G401.6 (cell line): ENCODE measurements around the gene ANXA9.

Source experiments
- FAIRE-seq: peaks from 2 replicates; lab custom pipeline; 2012; peaks lifted over from hg19 to GRCh38; lab: Jason Lieb, UNC

Gene ANXA9

DNA sequence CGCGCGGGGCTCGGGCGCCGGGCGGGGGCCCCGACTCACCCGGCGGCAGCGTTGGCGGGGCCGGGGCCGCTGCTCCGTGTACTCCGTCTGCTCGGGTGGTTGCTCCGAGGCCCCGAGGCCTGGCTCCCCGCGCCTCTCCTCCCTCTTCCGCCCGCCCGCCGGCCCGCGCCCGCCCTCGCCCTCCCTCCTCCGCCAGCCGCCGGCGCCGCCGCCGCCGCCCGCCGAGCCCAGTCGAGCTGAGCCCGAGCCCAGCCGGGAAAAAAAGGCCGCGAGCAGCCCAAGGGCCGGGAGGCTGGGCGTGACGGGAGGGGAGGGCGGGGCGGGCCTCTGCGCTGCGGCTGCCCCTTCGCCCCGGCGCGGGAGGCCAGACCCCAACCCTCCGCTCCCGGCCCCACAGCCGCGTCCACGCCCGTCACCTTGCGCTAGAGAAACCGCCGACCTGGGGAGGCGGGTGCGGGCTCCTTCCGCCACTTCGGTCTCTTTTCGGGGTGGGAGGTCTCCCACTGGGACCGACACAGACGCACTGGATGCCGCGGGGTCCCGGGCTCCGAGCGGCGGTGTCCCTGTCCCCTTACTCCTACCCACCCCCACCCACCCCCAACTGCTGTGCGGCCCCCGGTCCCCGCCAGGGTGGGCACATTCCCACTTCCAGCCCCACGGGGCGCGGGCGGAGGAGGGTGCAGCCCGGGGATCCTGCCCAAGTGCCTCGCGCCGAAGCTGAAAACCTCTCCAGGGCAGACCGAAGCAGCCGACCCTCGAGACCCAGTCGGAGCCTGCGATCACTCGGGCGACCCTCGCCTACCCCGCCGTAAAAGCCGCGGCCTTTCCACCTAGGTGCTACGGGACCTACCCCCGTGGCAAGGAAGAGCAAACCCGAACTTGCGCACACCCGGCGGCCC is 7.3 kb upstream of the ANXA9 start, which contains the start of gene CERS2:
Gene CERS2, minus strand, starts transcription at position 256 of the 899 bp plus-strand sequence. CDS start 5,745 bp downstream, outside the sequence.
- no peak for FAIRE-seq

DNA sequence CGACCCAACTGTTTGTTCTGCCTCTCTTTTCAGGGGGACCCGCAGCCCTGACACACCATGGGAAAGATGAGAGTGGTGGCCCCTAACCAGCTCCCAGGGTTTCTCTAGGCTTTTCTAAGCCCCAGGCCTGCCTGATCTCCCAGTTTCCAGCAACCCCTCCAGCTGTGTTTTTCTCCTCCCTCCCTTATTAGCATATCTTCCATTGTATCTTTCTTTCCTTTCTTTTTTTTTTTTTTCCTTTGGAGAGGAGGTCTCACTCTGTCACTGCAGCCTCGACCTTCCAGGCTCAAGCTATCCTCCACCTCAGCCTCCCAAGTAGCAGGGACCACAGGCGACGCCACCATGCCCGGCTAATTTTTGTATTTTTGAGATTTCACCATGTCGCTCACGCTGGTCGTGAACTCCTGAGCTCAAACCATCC is 5.7 kb upstream of the ANXA9 start:
- FAIRE-seq, result no peak

- no peak for FAIRE-seq
Measured at GRCh38 chr1:150976879-150977694, 5.0 kb upstream of the ANXA9 start.

DNA sequence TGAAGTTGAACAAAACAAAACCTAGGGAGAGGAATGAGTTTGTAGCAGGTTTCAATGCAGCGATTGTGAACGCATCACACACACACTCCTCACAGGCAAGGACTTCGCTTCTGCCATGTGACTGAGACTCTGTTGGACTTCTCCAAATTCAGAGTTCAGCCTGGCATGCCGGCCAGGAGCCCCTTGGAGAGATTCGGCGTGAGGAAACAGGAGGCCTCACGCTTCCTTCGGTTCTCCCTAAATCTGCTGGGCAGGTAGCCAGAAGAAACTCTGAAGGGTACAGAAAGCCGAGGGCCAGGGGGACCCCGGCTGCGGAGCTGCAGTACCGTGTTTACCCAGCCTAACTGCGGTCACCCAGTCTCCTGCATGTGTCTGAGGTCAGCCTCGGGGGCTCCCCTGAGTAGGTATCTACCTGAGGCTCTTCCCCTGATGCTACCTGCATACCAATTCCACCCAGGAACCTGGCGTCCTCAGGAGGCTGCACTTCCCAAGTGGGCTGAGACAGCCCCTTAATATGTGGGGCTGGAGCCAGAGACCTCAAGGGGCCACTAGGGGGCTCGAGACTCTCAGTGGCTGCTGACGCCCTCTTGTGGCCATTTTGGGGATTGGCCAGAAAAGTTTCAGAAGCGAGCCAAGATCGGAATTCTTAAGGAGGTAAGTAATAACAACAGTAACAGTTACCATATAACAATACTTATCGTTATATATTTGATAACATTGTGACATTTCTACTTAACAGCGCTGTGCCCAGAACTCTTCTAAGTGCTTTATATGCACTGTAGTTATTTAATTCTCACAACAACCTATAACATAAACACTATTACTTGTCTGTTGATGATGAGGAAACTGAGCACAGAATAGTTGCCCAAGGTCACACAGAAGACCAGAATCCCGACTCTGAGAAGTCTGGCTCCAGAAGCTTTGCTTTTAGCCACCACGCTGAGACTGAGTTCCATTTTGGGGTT is 2.7 kb upstream of the ANXA9 start:
- FAIRE-seq, result peak; percentile 95

DNA sequence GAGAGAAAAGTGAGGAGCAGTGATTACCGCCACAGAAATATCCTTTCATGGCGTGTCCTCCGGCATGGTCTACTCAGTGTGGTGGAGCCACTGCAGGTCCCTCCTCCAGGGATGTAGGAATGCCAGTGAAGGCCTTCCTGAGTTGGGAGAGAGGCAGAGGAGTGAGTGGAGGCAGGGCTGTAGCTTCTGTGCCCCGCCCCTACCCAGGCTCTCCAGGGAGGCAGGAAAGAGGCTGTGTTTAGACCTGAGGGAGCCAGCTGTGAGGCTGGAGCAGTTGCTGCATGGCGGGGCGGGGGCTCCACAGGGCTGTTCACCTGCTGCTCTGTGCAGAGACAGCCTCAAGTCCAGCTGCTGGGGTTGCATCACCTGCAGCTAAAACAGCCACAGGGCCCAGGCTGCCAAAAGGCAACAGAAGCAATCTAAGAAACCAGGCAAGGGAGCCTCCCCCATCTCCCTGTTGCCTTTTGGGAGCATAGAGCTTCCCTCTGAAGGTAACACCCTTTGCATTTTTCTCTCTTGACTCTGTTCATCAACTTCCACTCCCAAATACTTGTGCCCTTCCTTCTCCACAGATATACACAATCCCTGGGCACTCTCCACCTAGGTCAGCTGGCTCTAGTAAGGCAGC is 801 bp upstream of the ANXA9 start:
- no peak for FAIRE-seq

- FAIRE-seq, result no peak
Measured at GRCh38 chr1:150985179-150985825, 3.2 kb downstream of the ANXA9 start.

GRCh38 chr1:150987924-150988323 is 5.8 kb downstream of the ANXA9 start:
- FAIRE-seq, result no peak

- no peak for FAIRE-seq
Measured at GRCh38 chr1:150992626-150993025, 10.5 kb downstream of the ANXA9 start.

DNA sequence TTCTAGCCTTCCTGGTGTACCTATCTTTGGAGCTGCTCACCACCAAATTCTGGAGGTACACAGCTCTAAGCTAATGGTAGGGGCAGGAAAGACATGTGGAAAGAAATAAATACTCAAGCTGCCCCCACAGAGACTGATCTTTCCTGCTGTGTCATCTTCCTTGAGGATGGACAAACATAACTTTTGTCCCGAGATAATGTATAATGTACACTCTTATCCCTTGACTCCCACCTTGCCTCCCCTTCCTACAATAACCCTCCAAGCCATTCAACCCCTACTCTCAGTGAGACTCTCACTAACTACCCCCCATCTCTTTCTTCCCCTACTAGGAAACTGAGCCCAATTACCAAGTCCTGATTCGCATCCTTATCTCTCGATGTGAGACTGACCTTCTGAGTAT is 12.2 kb downstream of the ANXA9 start:
- FAIRE-seq, result no peak

DNA sequence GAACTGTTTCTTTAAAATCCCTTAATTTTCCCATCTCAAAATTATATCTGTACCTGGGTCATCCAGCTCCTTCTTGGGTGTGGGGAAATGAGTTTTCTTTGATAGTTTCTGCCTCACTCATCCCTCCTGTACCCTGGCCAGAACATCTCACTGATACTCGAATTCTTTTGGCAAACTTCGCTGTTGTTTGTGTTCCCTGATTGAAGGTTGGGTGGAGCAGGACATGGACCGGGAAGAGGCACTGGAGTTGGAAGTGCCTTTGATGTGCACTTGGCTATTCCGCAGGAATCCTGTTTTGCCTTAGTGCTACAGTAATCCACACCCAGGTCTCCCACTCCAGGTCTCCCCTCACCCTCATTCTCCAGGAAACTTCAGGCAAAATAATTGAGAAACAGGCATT is 13.4 kb downstream of the ANXA9 start:
- FAIRE-seq, result no peak

GRCh38 chr1:150995896-150996295 is 13.8 kb downstream of the ANXA9 start:
- peak; percentile 36 for FAIRE-seq

DNA sequence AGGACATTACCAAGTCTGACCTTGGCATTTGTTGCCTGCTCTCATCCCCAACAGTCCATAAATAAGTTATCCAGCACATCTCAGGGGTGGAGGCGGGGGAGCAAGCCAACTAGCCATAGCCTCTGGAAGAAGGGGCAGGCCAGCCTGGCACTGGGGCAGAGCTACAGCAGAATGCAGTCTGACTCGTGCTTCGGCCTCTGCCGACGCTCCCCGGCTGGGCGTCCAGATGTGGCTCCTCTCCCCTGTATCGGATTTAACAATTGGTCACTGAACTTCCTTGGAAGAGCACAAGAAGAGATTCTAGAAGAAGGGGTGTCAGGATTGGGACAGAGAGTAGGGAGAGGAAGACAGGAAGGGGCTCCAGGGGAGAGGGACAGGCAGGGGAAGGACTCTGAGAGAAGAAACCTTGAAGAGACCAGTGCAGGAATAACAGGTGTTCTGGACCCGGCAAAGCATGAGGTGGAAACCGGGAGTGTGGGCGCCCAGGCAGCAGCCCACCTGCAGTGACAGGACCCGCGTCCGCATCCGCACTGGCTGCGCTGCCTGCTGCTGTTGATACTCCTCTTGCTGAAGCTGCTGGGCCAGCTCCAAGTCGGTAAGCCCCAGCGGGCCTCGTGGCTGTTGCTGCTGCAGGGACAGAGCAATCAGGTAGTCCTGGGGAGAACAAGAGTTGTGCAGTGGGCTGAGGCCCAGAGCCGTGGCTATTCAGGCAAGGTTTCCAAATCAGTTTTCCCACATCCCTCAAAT is 15.2 kb downstream of the ANXA9 start:
- no peak for FAIRE-seq

GRCh38 chr1:150997949-150998348 is 15.9 kb downstream of the ANXA9 start:
- FAIRE-seq, result no peak

GRCh38 chr1:150999051-150999674 is 17.1 kb downstream of the ANXA9 start:
- FAIRE-seq, result no peak

DNA sequence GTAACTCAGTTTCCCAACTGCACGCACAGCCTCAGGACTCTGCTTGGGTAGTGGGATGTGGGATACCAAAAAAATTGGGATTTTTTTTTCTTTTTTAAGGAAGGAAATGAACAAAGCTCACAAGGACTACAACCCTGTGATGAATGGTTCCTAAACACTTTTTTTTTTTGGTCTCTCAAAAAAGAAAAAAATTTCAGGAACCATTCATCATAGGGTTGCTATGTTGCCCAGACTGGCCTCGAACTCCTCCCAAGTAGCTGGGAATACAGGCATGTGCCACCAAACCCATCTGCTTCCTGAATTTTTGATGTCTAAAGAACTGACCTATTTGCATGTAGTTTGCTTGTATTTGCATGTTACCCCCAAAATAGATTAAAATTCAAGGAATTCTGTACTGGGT is 17.8 kb downstream of the ANXA9 start:
- FAIRE-seq, result no peak

DNA sequence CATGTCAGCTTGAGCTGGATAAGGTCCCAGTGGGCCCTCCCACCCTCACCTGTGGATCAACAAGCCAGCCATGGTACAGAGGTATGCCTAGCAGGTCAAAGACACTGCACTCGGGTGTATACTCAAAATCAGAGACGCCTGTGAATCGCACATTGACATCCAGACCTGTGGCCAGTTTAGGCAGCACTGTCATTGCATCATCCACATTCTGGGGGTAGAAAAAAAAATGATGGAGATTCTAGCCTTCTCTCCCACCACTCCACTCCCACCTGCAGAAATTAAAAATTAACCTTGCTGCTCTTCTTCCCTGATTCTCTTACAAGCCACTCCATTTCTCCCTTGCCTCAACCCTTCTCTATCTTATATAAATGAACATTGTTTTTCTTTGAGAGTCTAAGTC is 18.3 kb downstream of the ANXA9 start:
- no peak for FAIRE-seq

DNA sequence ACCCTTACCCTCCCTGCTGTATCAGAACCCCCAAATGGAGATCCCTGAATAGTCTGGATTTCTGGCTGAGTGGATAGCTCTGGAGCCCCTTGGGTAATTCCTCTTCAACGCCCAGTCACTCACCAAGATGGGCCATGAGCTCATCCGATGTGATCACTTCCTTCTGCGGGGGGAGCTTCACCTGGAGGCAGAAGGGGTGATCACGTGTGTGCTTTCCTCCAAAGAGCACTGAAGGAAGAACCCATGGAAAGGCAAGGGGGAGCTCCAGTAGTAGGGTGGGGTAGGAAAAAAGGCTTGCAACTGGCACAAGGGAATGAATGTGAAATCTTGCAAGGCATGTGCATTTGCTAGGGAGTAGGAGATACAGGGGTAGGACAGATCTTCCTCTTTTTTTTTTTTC is 19.5 kb downstream of the ANXA9 start:
- FAIRE-seq, result no peak

GRCh38 chr1:151002051-151002450 is 20.0 kb downstream of the ANXA9 start:
- FAIRE-seq, result no peak

GRCh38 chr1:151002611-151003010 is 20.5 kb downstream of the ANXA9 start:
- no peak for FAIRE-seq

DNA sequence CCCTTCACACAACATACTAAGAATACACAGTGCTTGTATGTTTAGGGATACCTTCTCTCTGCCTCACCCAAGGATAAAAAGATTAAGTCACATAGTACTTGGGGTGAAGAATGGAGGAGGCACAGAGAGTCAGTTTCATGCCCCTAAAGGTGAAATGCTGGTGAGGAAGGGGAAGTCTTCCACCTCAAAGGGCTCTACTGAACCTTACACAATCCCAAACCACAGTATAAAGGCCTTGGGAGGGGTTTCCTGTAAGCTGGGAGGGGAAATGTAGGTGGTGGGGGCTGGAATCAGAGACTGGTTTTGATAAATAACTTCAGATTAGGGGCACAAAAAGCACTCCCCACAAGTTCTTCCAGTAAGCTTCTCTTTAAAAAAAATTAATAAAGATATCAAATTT is 21.1 kb downstream of the ANXA9 start:
- FAIRE-seq, result no peak
